ENCODE measurements around the gene PHF14.
"Not testable (repeated sequence)": the region's sequence is repeated elsewhere in the genome, so short reads cannot be mapped to it uniquely, and the experiment has no call there.

The PHF14 gene

GRCh38 chr7:10990748-10991147 lies 17.1 kb downstream of the PHF14 start:
- DNase-seq; H3K4me2 ChIP-seq (ENCODE audit: low read length, poor library complexity, severe bottlenecking); H4K8ac ChIP-seq (ENCODE audit: low read length); H3K4ac ChIP-seq (ENCODE audit: low read depth in 1 of 2, low read length in 2 of 2); H2BK5ac ChIP-seq (ENCODE audit: low read depth, low read length, poor library complexity, severe bottlenecking); H4K91ac ChIP-seq (ENCODE audit: low read length); H3K23ac ChIP-seq (ENCODE audit: low read length in 2 of 2); H3K27ac ChIP-seq (ENCODE audit: low read length, poor library complexity, severe bottlenecking); H3K18ac ChIP-seq (ENCODE audit: low read depth in 1 of 2, low read length in 2 of 2); H3K27me3 ChIP-seq (ENCODE audit: control insufficient read depth in 1 of 2, insufficient read depth in 1 of 2, low read length in 2 of 2); H3K14ac ChIP-seq (ENCODE audit: low read length in 2 of 2); H2BK120ac ChIP-seq (ENCODE audit: low read depth, low read length); H2AK5ac ChIP-seq (ENCODE audit: low read length, severe bottlenecking); H2BK15ac ChIP-seq (ENCODE audit: low read depth, poor library complexity, severe bottlenecking); H2BK12ac ChIP-seq (ENCODE audit: low read length in 2 of 2); H3K9me3 ChIP-seq (ENCODE audit: control insufficient read depth, low read length); H3K9ac ChIP-seq (ENCODE audit: low read length); H3K4me3 ChIP-seq (ENCODE audit: insufficient read depth in 1 of 2, low read depth in 1 of 2, low read length in 2 of 2); H3K4me1 ChIP-seq (ENCODE audit: control insufficient read depth, insufficient read depth, low read depth, low read length); H2AFZ ChIP-seq (ENCODE audit: low read depth, low read length): not testable (repeated sequence)
- H3K79me1 ChIP-seq (replicated peaks; ENCODE audit: low read length, poor library complexity, severe bottlenecking) = peaks cover 18% of the 10 kb centered on the region
- over 99% methylated on average over 4 of the region's 6 CpGs for WGBS
- peaks cover 20 to 33% of the 10 kb centered on the region in 2 experiments for H3K36me3 ChIP-seq (ENCODE audit: control insufficient read depth in 1 of 2, insufficient read depth in 2 of 2, low read depth in 1 of 2, low read length in 2 of 2)

DNA sequence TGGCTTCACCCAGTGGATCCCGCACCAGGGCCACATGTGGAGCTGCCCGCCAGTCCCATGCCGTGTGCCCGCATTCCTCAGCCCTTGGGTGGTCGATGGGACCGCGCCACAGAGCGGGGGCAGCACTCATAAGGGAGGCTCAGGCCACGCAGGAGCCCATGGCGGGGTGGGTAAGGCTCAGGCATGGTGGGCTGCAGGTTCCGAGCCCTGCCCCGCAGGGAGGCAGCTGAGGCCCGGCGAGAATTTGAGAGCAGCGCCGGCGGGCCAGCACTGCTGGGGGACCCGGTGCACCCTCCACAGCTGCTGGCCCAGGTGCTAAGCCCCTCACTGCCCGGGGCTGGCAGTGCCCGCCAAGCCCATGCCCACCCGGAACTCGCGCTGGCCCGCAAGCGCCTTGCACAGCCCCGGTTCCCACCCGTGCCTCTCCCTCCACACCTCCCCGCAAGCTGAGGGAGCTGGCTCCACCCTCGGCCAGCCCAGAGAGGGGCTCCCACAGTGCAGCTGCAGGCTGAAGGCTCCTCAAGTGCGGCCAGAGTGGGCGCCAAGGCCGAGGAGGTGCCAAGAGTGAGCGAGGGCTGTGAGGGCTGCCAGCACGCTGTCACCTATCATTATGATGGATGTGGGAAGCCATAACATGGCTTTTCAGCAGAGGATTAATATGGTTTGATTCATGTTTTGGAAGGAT lies 22.0 kb downstream of the PHF14 start:
- not testable (repeated sequence) for H3K4me3 ChIP-seq (ENCODE audit: insufficient read depth in 1 of 2, low read depth in 1 of 2, low read length in 2 of 2); H3K4me1 ChIP-seq (ENCODE audit: control insufficient read depth, insufficient read depth, low read depth, low read length); H2BK5ac ChIP-seq (ENCODE audit: low read depth, low read length, poor library complexity, severe bottlenecking); H4K8ac ChIP-seq (ENCODE audit: low read length); H3K18ac ChIP-seq (ENCODE audit: low read depth in 1 of 2, low read length in 2 of 2); H3K14ac ChIP-seq (ENCODE audit: low read length in 2 of 2); H3K23ac ChIP-seq (ENCODE audit: low read length in 2 of 2); H2AFZ ChIP-seq (ENCODE audit: low read depth, low read length); H2BK12ac ChIP-seq (ENCODE audit: low read length in 2 of 2); H2BK15ac ChIP-seq (ENCODE audit: low read depth, poor library complexity, severe bottlenecking); H3K4me2 ChIP-seq (ENCODE audit: low read length, poor library complexity, severe bottlenecking); H2BK120ac ChIP-seq (ENCODE audit: low read depth, low read length); H3K9me3 ChIP-seq (ENCODE audit: control insufficient read depth, low read length); DNase-seq; H3K9ac ChIP-seq (ENCODE audit: low read length); H3K27ac ChIP-seq (ENCODE audit: low read length, poor library complexity, severe bottlenecking); H3K27me3 ChIP-seq (ENCODE audit: control insufficient read depth in 1 of 2, insufficient read depth in 1 of 2, low read length in 2 of 2); H3K4ac ChIP-seq (ENCODE audit: low read depth in 1 of 2, low read length in 2 of 2); H2AK5ac ChIP-seq (ENCODE audit: low read length, severe bottlenecking)
- H3K36me3 ChIP-seq (ENCODE audit: control insufficient read depth in 1 of 2, insufficient read depth in 2 of 2, low read depth in 1 of 2, low read length in 2 of 2) = peaks cover 22 to 27% of the 10 kb centered on the region in 2 experiments
- 99% methylated on average over 34 of the region's 34 CpGs for WGBS
- peak overlapping the region; percentile 65 for H4K91ac ChIP-seq (ENCODE audit: low read length)
- H3K79me1 ChIP-seq (replicated peaks; ENCODE audit: low read length, poor library complexity, severe bottlenecking) = peaks cover 23% of the 10 kb centered on the region

DNA sequence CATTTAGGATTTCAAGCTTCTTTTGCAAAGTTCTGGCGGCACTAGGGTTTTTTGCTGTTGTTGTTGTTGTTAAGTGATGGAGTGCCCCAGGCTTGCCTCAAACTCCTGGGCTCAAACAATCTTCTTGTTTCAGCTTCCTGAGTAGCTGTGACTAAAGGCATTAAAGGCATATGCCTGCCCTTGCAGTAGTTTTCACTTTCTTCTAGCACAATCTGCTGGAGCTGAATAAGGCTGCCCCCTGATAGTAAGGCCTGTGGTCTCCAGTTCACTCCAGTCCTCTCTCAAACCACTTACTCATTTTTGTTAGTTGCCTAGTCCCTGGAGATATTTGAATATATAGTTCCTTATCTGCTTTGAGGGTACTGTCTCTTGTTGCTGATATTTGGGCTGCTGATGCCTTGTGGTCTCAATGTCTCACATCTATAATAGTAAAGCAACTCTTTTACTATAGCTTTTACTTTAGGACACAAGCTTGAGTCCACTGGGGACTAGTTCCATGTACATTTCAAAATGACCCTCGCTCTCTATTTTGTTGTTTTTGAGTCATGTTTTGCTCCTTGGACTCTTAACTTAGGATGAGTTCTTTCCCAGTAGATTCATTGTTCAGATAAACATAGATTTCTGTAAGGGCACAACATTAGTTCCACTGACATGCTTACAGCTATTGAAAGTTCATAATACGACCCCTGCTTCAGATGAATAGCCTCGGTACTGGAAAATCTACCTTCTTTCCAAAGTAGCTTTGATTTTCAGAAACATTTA lies 25.5 kb downstream of the PHF14 start:
- H3K27ac ChIP-seq (ENCODE audit: low read length, poor library complexity, severe bottlenecking) = no peak overlapping the region
- no peak overlapping the region for H3K23ac ChIP-seq (ENCODE audit: low read length in 2 of 2)
- no peak overlapping the region for H4K8ac ChIP-seq (ENCODE audit: low read length)
- no peak overlapping the region for H3K14ac ChIP-seq (ENCODE audit: low read length in 2 of 2)
- H3K4me1 ChIP-seq (ENCODE audit: control insufficient read depth, insufficient read depth, low read depth, low read length) = no peaks in the 10 kb centered on the region
- H3K4me2 ChIP-seq (ENCODE audit: low read length, poor library complexity, severe bottlenecking) = no peak overlapping the region
- peaks cover 24% of the 10 kb centered on the region for H3K79me1 ChIP-seq (replicated peaks; ENCODE audit: low read length, poor library complexity, severe bottlenecking)
- no peak overlapping the region for H2AFZ ChIP-seq (ENCODE audit: low read depth, low read length)
- no peak overlapping the region for H2AK5ac ChIP-seq (ENCODE audit: low read length, severe bottlenecking)
- H3K36me3 ChIP-seq (ENCODE audit: control insufficient read depth in 1 of 2, insufficient read depth in 2 of 2, low read depth in 1 of 2, low read length in 2 of 2) = peaks cover 10 to 14% of the 10 kb centered on the region in 2 experiments
- no peaks in the 10 kb centered on the region for H3K27me3 ChIP-seq (ENCODE audit: control insufficient read depth in 1 of 2, insufficient read depth in 1 of 2, low read length in 2 of 2)
- H2BK12ac ChIP-seq (ENCODE audit: low read length in 2 of 2) = no peak overlapping the region
- H3K4me3 ChIP-seq (ENCODE audit: insufficient read depth in 1 of 2, low read depth in 1 of 2, low read length in 2 of 2) = no peak overlapping the region
- H3K18ac ChIP-seq (ENCODE audit: low read depth in 1 of 2, low read length in 2 of 2) = no peak overlapping the region
- no peak overlapping the region for H4K91ac ChIP-seq (ENCODE audit: low read length)
- no peak overlapping the region for H3K4ac ChIP-seq (ENCODE audit: low read depth in 1 of 2, low read length in 2 of 2)
- H2BK15ac ChIP-seq (ENCODE audit: low read depth, poor library complexity, severe bottlenecking) = no peak overlapping the region
- H2BK5ac ChIP-seq (ENCODE audit: low read depth, low read length, poor library complexity, severe bottlenecking) = no peak overlapping the region
- no peak overlapping the region for H3K9ac ChIP-seq (ENCODE audit: low read length)
- WGBS = 95% methylated on average over 4 of the region's 4 CpGs
- DNase-seq = peak; percentile 15
- H2BK120ac ChIP-seq (ENCODE audit: low read depth, low read length) = no peak overlapping the region
- no peaks in the 10 kb centered on the region for H3K9me3 ChIP-seq (ENCODE audit: control insufficient read depth, low read length)

GRCh38 chr7:11005202-11005601 lies 31.5 kb downstream of the PHF14 start:
- no peaks in the 10 kb centered on the region for H3K27me3 ChIP-seq (ENCODE audit: control insufficient read depth in 1 of 2, insufficient read depth in 1 of 2, low read length in 2 of 2)
- no peak overlapping the region for H2BK15ac ChIP-seq (ENCODE audit: low read depth, poor library complexity, severe bottlenecking)
- no peaks in the 10 kb centered on the region for H3K4me1 ChIP-seq (ENCODE audit: control insufficient read depth, insufficient read depth, low read depth, low read length)
- H4K91ac ChIP-seq (ENCODE audit: low read length) = no peak overlapping the region
- H4K8ac ChIP-seq (ENCODE audit: low read length) = no peak overlapping the region
- H3K23ac ChIP-seq (ENCODE audit: low read length in 2 of 2) = no peak overlapping the region
- H3K36me3 ChIP-seq (ENCODE audit: control insufficient read depth in 1 of 2, insufficient read depth in 2 of 2, low read depth in 1 of 2, low read length in 2 of 2) = peaks cover 4 to 8% of the 10 kb centered on the region in 2 experiments
- H3K27ac ChIP-seq (ENCODE audit: low read length, poor library complexity, severe bottlenecking) = no peak overlapping the region
- H3K4ac ChIP-seq (ENCODE audit: low read depth in 1 of 2, low read length in 2 of 2) = no peak overlapping the region
- H3K18ac ChIP-seq (ENCODE audit: low read depth in 1 of 2, low read length in 2 of 2) = no peak overlapping the region
- no peak overlapping the region for H3K9ac ChIP-seq (ENCODE audit: low read length)
- peaks cover 20% of the 10 kb centered on the region for H3K79me1 ChIP-seq (replicated peaks; ENCODE audit: low read length, poor library complexity, severe bottlenecking)
- no peak overlapping the region for H3K4me3 ChIP-seq (ENCODE audit: insufficient read depth in 1 of 2, low read depth in 1 of 2, low read length in 2 of 2)
- no peak overlapping the region for H3K14ac ChIP-seq (ENCODE audit: low read length in 2 of 2)
- H2AK5ac ChIP-seq (ENCODE audit: low read length, severe bottlenecking) = no peak overlapping the region
- H3K4me2 ChIP-seq (ENCODE audit: low read length, poor library complexity, severe bottlenecking) = no peak overlapping the region
- H2BK5ac ChIP-seq (ENCODE audit: low read depth, low read length, poor library complexity, severe bottlenecking) = no peak overlapping the region
- no peak overlapping the region for H2BK120ac ChIP-seq (ENCODE audit: low read depth, low read length)
- no peak overlapping the region for H2BK12ac ChIP-seq (ENCODE audit: low read length in 2 of 2)
- DNase-seq = no peak
- H2AFZ ChIP-seq (ENCODE audit: low read depth, low read length) = no peak overlapping the region
- no peaks in the 10 kb centered on the region for H3K9me3 ChIP-seq (ENCODE audit: control insufficient read depth, low read length)
